ENCODE measurements around the gene PDZD4. TPM values are rescaled to one million over a fixed set of nuclear protein-coding genes. Genes with fewer than 3 reads are reported as not detected.

Gene PDZD4
- total RNA-seq, 1 experiment from 2014 or later, result 1.8 TPM

GRCh38 chrX:153857348-153857903 is 27.1 kb upstream of the PDZD4 start:
- H3K27me3 ChIP-seq (replicated peaks; ENCODE audit: control insufficient read depth, insufficient read depth, low read length), result no peaks in the 10 kb centered on the region
- H3K36me3 Mint-ChIP-seq (ENCODE audit: insufficient read depth, unreplicated experiment), result no peaks in the 10 kb centered on the region
- CTCF ChIA-PET, result no interaction called here
- no peak overlapping the region for H3K4me3 Mint-ChIP-seq (ENCODE audit: unreplicated experiment)
- H3K9me3 Mint-ChIP-seq (ENCODE audit: unreplicated experiment), result no peaks in the 10 kb centered on the region
- POLR2A ChIA-PET, result no interaction called here
- no peak for DNase-seq
- TF ChIP-seq CTCF (IDR thresholded peaks at IDR 0.05; ENCODE audit: insufficient read depth in 1 of 2, low read depth in 1 of 2, low read length in 1 of 2, severe bottlenecking in 1 of 2, unreplicated experiment in 1 of 2), result no peak
- H3K4me3 ChIP-seq (ENCODE audit: low read depth, low read length), result no peak overlapping the region
- BruUV-seq (replicated peaks), result no TSS peak
- H3K27ac Mint-ChIP-seq (ENCODE audit: unreplicated experiment), result no peak overlapping the region
- intact Hi-C loops (cut with micrococcal nuclease; ENCODE audit: unreplicated experiment), result no loop called here
- H3K27me3 Mint-ChIP-seq (ENCODE audit: insufficient read depth, unreplicated experiment), result peaks cover 19% of the 10 kb centered on the region
- no peaks in the 10 kb centered on the region for H3K9me3 ChIP-seq
- no peaks in the 10 kb centered on the region for H3K4me1 ChIP-seq
- H3K4me1 Mint-ChIP-seq (ENCODE audit: low read depth, unreplicated experiment), result no peaks in the 10 kb centered on the region
- H3K36me3 ChIP-seq (ENCODE audit: control insufficient read depth, insufficient read depth, low read length), result no peaks in the 10 kb centered on the region

GRCh38 chrX:153854702-153855101 is 24.4 kb upstream of the PDZD4 start:
- ChIA-PET POLR2A (no interaction called here), CTCF (no interaction called here)
- Histone ChIP-seq H3K4me1 (no peaks in the 10 kb centered on the region), H3K27me3 (replicated peaks; ENCODE audit: control insufficient read depth, insufficient read depth, low read length) (no peaks in the 10 kb centered on the region), H3K36me3 (ENCODE audit: control insufficient read depth, insufficient read depth, low read length) (no peaks in the 10 kb centered on the region), H3K9me3 (no peaks in the 10 kb centered on the region), H3K4me3 (ENCODE audit: low read depth, low read length) (no peak overlapping the region)
- DNase-seq, result no peak
- Mint-ChIP-seq H3K36me3 (ENCODE audit: insufficient read depth, unreplicated experiment) (no peaks in the 10 kb centered on the region), H3K4me3 (ENCODE audit: unreplicated experiment) (no peak overlapping the region), H3K27me3 (ENCODE audit: insufficient read depth, unreplicated experiment) (peaks cover 16% of the 10 kb centered on the region), H3K4me1 (ENCODE audit: low read depth, unreplicated experiment) (no peaks in the 10 kb centered on the region), H3K9me3 (ENCODE audit: unreplicated experiment) (no peaks in the 10 kb centered on the region), H3K27ac (ENCODE audit: unreplicated experiment) (no peak overlapping the region)
- intact Hi-C loops (cut with micrococcal nuclease; ENCODE audit: unreplicated experiment), result no loop called here
- no TSS peak for BruUV-seq (replicated peaks)
- no peak for TF ChIP-seq CTCF (IDR thresholded peaks at IDR 0.05; ENCODE audit: insufficient read depth in 1 of 2, low read depth in 1 of 2, low read length in 1 of 2, severe bottlenecking in 1 of 2, unreplicated experiment in 1 of 2)

GRCh38 chrX:153853902-153854267 is 23.5 kb upstream of the PDZD4 start:
- Mint-ChIP-seq H3K9me3 (ENCODE audit: unreplicated experiment) (no peaks in the 10 kb centered on the region), H3K27ac (ENCODE audit: unreplicated experiment) (no peak overlapping the region), H3K4me3 (ENCODE audit: unreplicated experiment) (no peak overlapping the region), H3K36me3 (ENCODE audit: insufficient read depth, unreplicated experiment) (no peaks in the 10 kb centered on the region), H3K27me3 (ENCODE audit: insufficient read depth, unreplicated experiment) (peaks cover 13% of the 10 kb centered on the region), H3K4me1 (ENCODE audit: low read depth, unreplicated experiment) (no peaks in the 10 kb centered on the region)
- Histone ChIP-seq H3K4me3 (ENCODE audit: low read depth, low read length) (no peak overlapping the region), H3K36me3 (ENCODE audit: control insufficient read depth, insufficient read depth, low read length) (no peaks in the 10 kb centered on the region), H3K4me1 (no peaks in the 10 kb centered on the region), H3K27me3 (replicated peaks; ENCODE audit: control insufficient read depth, insufficient read depth, low read length) (no peaks in the 10 kb centered on the region), H3K9me3 (no peaks in the 10 kb centered on the region)
- BruUV-seq (replicated peaks), result no TSS peak
- intact Hi-C loops (cut with micrococcal nuclease; ENCODE audit: unreplicated experiment), result no loop called here
- no peak for DNase-seq
- ChIA-PET CTCF (no interaction called here), POLR2A (no interaction called here)
- no peak for TF ChIP-seq CTCF (IDR thresholded peaks at IDR 0.05; ENCODE audit: insufficient read depth in 1 of 2, low read depth in 1 of 2, low read length in 1 of 2, severe bottlenecking in 1 of 2, unreplicated experiment in 1 of 2)

Data from Caco-2 (cell line).